ENCODE results near the gene RHPN2. TPM values are rescaled to one million over a fixed set of nuclear protein-coding genes. Genes with fewer than 3 reads are reported as not detected.

RHPN2 gene
- total and polyA plus RNA-seq, 8 donors, result 7.5 to 18.9 (median 8.2) TPM

DNA sequence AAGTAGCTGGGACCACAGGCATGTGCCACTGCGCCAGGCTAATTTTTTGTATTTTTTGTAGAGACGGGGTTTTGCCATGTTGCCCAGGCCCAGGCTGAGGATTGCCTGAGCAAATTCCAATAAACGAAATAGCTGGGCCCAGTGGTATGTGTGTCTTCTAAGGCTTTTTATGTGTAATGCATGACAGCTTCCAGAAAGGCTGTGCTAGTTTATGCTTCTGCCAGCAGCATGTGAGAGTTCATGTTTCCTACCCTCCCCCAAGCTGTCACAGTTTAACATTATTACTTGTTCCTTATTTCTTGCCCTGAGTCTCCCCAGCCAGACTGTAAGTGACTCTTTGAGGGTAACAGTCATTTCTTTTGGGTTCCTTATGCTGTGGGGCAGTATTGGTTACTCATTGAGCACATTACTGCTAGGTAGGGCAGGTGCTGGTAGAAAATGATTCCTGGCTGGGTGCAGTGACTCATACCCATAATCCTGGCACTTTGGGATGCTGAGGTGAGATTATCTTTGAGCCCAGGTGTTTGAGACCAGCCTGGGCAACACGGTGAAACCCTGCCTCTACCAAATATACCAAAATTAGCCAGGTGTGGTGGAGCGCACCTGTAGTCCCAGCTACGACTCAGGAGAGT lies 29.9 kb upstream of the RHPN2 start:
- H3K27me3 ChIP-seq, result no peaks in the 10 kb centered on the region
- H3K36me3 ChIP-seq, result peaks cover 0 to 72% (median 28%) of the 10 kb centered on the region in 3 donors
- whole genome bisulfite sequencing, 2 donors, result 93 to 99% methylated on average over 6 of the region's 6 CpGs
- TF ChIP-seq, protein P1, sequence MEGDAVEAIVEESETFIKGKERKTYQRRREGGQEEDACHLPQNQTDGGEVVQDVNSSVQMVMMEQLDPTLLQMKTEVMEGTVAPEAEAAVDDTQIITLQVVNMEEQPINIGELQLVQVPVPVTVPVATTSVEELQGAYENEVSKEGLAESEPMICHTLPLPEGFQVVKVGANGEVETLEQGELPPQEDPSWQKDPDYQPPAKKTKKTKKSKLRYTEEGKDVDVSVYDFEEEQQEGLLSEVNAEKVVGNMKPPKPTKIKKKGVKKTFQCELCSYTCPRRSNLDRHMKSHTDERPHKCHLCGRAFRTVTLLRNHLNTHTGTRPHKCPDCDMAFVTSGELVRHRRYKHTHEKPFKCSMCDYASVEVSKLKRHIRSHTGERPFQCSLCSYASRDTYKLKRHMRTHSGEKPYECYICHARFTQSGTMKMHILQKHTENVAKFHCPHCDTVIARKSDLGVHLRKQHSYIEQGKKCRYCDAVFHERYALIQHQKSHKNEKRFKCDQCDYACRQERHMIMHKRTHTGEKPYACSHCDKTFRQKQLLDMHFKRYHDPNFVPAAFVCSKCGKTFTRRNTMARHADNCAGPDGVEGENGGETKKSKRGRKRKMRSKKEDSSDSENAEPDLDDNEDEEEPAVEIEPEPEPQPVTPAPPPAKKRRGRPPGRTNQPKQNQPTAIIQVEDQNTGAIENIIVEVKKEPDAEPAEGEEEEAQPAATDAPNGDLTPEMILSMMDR (IDR thresholded peaks at IDR 0.05), result no peak
- no peak overlapping the region for H3K27ac ChIP-seq
- H3K9me3 ChIP-seq, result no peaks in the 10 kb centered on the region
- no peak overlapping the region for H3K4me3 ChIP-seq
- H3K4me1 ChIP-seq, result no peaks in the 10 kb centered on the region
- intact Hi-C loops (cut with DNase I), result no loop called here
- FAIRE-seq, result no peak
- ATAC-seq, result no peak
- DNase-seq, result no peak

DNA sequence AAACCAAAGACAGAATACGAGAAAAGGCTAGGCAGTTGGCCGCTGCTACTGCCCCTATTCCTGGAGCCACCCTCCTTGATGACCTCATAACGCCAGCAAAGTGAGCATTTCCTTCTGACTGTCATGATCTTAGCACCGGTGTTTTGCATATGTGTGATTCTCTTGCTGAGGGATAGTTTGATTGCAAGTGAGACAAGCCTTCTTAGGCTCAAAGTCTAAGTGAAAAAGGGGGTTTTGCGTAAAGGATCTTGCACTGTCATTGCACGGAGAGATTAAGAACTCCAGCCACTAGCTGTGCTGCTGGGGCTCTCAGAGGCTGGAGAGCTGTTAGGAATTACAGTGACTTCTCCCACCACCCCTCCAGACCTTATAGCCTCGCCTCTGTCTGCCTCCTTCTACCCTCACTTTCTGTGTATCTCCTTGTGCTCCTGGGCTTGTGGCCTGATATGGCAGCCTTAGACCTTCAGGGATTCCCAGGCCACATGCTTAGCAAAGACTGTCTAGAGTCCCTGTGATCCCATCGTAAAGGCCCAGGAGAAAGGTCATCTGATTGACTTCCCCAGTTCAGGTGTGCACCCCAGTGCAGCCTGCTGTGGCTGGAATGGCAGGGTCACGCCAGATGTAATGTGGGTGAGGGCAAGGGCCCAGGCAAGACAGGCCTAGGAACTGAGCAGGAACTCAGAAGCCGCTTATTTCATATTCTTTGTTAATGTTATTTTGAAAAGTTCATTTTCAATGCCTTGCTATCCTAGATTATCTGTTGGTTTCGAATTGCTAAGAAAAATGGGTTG lies 28.9 kb upstream of the RHPN2 start:
- no peak for FAIRE-seq
- DNase-seq, result no peak
- no peaks in the 10 kb centered on the region for H3K4me1 ChIP-seq
- TF ChIP-seq, protein P1 (IDR thresholded peaks at IDR 0.05), result no peak
- H3K27ac ChIP-seq, result no peak overlapping the region
- H3K4me3 ChIP-seq, result no peak overlapping the region
- no peaks in the 10 kb centered on the region for H3K27me3 ChIP-seq
- intact Hi-C loops (cut with DNase I), result no loop called here
- no peaks in the 10 kb centered on the region for H3K9me3 ChIP-seq
- 90 to 91% methylated on average over 11 of the region's 11 CpGs for WGBS, 2 donors
- H3K36me3 ChIP-seq, result peaks cover 0 to 82% (median 36%) of the 10 kb centered on the region in 3 donors
- ATAC-seq, result no peak

- intact Hi-C loops (cut with DNase I), result no loop called here
- no peak for ATAC-seq
- no peak for DNase-seq
Observed at GRCh38 chr19:33090179-33090578, 25.5 kb upstream of the RHPN2 start.

GRCh38 chr19:33089010-33089409 lies 24.3 kb upstream of the RHPN2 start:
- 85 to 89% methylated on average over 3 of the region's 3 CpGs for WGBS, 2 donors
- no peak for DNase-seq
- intact Hi-C loops (cut with DNase I), result no loop called here
- Histone ChIP-seq H3K27ac (no peak overlapping the region), H3K36me3 (peaks cover 0 to 56% (median 24%) of the 10 kb centered on the region in 3 donors), H3K4me1 (no peaks in the 10 kb centered on the region), H3K4me3 (no peak overlapping the region), H3K9me3 (no peaks in the 10 kb centered on the region), H3K27me3 (no peaks in the 10 kb centered on the region)
- no peak for ATAC-seq
- TF ChIP-seq, protein P1 (IDR thresholded peaks at IDR 0.05), result no peak
- no peak for FAIRE-seq

More at GRCh38 chr19:33090179-33090578, 25.5 kb upstream of the RHPN2 start:
- H3K27ac ChIP-seq, result no peak overlapping the region
- H3K36me3 ChIP-seq, result peaks cover 0 to 66% (median 28%) of the 10 kb centered on the region in 3 donors
- 81 to 85% methylated on average over 3 of the region's 3 CpGs for WGBS, 2 donors
- H3K4me3 ChIP-seq, result no peak overlapping the region
- H3K9me3 ChIP-seq, result no peaks in the 10 kb centered on the region
- H3K27me3 ChIP-seq, result no peaks in the 10 kb centered on the region
- H3K4me1 ChIP-seq, result no peaks in the 10 kb centered on the region
- TF ChIP-seq, protein P1 (IDR thresholded peaks at IDR 0.05), result no peak
- FAIRE-seq, result no peak

GRCh38 chr19:33086955-33087354 lies 22.3 kb upstream of the RHPN2 start:
- ATAC-seq (no peak), DNase-seq (no peak), FAIRE-seq (no peak)
- peaks cover 0 to 38% (median 18%) of the 10 kb centered on the region in 3 donors for H3K36me3 ChIP-seq
- H3K4me3 ChIP-seq, result no peak overlapping the region
- no peaks in the 10 kb centered on the region for H3K9me3 ChIP-seq
- H3K4me1 ChIP-seq, result peaks cover 0 to 4% (median 4%) of the 10 kb centered on the region in 3 donors
- intact Hi-C loops (cut with DNase I), result no loop called here
- H3K27ac ChIP-seq, result no peak overlapping the region
- 57 to 59% methylated on average over 1 of the region's 1 CpG for WGBS, 2 donors
- no peaks in the 10 kb centered on the region for H3K27me3 ChIP-seq
- TF ChIP-seq, protein P1 (IDR thresholded peaks at IDR 0.05), result no peak

Data from pancreas (tissue), 10 donors.